GM18873 (cell line): Measurements from ENCODE around the gene GIMAP7.
"Not testable (repeated sequence)": the region's sequence is repeated elsewhere in the genome, so short reads cannot be mapped to it uniquely, and the experiment has no call there.

Experiments
- ATAC-seq: cut with Tn5 transposase; IDR thresholded peaks from one replicate; pipeline ENCODE4 v1.9.1; 2021; ENCODE audit warnings: mild to moderate bottlenecking, moderate library complexity, moderate number of reproducible peaks; ENCODE audit not compliant: unreplicated experiment, low FRiP score

Gene GIMAP7

DNA sequence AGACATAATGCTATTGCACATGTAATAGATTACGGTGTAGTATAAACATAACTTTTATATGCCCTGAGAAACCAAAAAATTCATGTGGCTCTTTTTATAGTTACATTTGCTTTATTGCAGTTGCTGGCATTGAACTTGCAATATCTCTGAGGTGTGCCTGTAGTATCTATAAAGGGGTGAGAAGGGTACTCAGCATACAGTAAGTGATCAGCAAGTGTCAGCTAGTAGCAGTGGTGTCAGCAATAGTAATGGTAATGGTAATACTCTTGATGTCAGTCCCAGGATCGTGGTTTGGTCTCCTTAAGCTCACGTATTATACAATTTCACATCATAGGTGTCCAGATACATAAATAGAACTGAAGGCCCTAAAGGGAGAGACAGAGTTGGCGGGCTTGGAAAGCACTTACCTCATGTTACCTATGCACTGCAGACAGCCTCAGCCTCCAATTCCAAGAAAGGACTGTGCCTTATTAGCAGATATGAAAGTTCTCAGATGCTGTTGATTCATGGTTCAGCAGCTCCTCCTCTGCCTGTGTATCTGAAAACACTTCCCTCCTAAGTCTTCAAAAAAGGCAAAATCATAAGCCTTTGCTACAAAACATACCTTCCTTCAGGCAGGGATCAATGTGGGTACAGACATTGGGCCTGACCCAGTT, 6.6 kb upstream of the GIMAP7 start:
- ATAC-seq, result no peak

GRCh38 chr7:150511048-150511447, 3.6 kb upstream of the GIMAP7 start:
- no peak for ATAC-seq

GRCh38 chr7:150513758-150514157, 914 bp upstream of the GIMAP7 start:
- ATAC-seq, result no peak

GRCh38 chr7:150515248-150516147, 826 bp downstream of the GIMAP7 start:
- no peak for ATAC-seq

DNA sequence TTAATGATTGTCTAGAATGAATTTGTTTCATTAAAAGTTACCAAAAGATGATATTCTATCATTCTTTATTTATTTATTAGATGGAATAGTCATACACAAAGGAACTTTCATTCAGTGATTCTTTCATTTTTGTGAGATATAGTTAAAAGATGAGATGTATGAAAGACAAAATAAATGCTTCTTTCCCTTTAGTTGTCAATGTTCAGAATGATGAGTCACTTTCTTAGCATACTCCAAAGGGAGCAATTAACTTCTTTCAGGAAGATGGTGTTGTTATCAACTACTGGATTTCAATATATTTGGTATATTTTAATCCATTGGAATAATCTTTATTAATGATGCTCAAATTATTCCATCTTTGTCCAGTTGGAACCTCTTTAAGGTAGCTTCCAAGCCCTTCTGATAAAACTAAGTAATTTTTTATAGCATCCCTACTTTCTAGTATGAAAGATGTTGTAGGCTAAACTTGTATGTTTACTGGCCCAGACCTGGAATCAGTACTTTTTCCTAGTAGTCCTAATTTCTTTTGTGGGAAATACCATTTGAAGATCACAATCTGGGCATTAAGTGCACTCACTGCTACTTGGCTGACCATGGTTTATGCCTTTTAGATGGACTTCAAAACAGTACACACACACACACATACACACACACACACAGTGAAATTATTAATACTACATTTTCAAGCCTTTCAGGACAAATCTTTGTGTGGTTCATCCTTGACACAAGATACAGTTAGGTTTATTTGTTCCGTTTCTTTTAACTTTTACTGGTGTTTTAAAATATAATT, 2.5 kb downstream of the GIMAP7 start:
- no peak for ATAC-seq

DNA sequence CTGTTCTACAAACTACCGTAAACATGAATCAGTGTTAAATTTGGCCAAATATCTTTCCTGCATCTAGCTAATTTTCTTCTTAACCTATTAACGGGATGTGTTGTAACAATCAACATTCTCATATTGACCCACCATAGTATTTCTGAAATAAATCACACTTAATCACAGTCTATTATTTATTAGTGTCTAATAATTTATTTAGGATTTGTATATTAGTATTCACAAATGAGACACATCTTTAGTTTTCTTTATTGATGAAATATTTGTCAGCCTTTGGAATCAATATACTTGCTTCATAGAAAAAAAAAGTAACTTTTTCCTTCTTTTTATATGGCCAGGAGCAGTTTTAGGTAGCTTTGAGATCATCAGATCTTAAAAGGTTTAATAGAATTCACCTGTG, 4.6 kb downstream of the GIMAP7 start:
- no peak for ATAC-seq

- ATAC-seq, result no peak
Measured at GRCh38 chr7:150520145-150520544, 5.5 kb downstream of the GIMAP7 start.

DNA sequence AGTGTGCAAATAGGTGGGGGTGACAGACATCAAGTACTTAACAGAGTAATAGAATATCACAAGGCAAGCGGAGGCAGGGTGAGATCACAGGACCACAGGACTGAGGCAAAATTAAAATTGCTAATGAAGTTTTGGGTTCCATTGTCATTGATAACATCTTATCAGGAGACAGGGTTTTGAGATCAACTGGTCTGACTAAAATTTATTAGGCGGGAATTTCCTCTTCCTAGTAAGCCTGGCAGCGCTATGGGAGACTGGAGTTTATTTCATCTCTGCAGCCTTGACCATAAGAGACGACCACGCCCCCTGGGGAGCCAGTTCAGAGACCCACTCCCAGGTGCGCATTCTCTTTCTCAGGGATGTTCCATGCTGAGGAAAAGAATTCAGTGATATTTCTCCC, 8.3 kb downstream of the GIMAP7 start:
- not testable (repeated sequence) for ATAC-seq

GRCh38 chr7:150524018-150524417, 9.3 kb downstream of the GIMAP7 start:
- ATAC-seq, result no peak

- ATAC-seq, result no peak
Measured at GRCh38 chr7:150531704-150532103, 17.0 kb downstream of the GIMAP7 start.

- no peak for ATAC-seq
Measured at GRCh38 chr7:150538259-150538658, 23.6 kb downstream of the GIMAP7 start.

- no peak for ATAC-seq
Measured at GRCh38 chr7:150553163-150553562, 38.5 kb downstream of the GIMAP7 start.

DNA sequence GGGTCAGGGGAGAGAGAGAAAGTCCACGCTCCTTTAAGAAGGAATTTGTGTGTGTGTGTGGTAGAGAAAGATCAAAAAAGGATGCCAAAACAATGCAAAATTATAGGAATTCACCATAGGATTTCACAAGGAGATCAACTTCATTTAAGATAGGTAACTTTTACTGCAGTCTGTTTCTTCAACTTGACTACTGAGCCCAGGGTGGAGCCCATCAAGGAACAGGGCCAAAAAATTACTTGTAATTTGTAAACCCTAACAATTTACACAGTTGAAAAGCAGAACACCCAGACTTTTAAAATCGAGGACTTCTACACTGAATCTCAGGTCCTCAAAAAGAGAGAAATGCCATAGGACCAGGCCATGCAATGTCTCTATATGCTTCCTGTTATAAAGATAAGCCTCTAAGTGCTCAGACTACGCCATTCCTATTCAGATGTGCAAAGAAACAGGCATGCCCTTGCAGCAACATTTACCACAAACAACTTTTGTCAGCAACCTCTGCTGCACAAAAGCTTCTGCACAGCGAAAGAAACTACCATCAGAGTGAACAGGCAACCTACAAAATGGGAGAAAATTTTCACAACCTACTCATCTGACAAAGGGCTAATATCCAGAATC, 42.0 kb downstream of the GIMAP7 start:
- no peak for ATAC-seq

GRCh38 chr7:150560486-150560885, 45.8 kb downstream of the GIMAP7 start:
- no peak for ATAC-seq

GRCh38 chr7:150562919-150563318, 48.2 kb downstream of the GIMAP7 start:
- ATAC-seq, result no peak

DNA sequence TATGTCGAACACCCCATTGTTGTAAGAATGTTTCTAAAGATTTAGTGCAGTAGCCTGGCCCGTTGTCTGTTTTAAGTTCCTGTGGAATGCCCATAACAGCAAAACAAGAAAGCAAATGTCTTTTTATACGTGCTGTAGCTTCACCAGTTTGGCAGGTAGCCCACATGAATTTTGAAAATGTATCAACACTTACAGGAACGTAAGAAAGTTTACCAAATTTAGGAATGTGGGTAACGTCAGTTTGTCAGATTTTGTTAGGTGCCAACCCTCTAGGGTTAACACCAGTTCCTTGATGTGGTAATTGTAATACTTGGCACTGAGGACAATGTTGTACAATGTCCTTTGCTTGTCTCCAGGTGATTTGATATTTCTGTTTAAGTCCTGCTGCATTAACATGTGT, 49.3 kb downstream of the GIMAP7 start:
- ATAC-seq, result no peak

DNA sequence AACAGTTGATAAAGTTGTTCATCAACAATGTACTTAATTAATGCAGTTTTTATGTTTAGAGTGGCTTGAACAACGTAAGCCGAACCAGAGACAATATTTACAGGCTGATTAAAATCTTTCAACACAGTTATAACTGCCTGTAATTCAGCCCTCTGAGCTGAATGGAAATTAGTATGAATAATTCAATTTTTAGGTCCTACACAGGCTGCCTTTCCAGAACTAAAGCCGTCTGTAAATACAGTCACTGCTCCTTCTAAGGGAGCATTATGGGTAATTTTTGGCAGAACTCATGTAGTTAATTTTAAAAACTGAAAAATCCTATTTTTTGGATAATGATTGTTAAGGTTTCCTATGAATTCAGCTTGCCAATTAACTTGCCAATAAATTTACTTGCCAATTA, 49.9 kb downstream of the GIMAP7 start:
- ATAC-seq, result no peak

DNA sequence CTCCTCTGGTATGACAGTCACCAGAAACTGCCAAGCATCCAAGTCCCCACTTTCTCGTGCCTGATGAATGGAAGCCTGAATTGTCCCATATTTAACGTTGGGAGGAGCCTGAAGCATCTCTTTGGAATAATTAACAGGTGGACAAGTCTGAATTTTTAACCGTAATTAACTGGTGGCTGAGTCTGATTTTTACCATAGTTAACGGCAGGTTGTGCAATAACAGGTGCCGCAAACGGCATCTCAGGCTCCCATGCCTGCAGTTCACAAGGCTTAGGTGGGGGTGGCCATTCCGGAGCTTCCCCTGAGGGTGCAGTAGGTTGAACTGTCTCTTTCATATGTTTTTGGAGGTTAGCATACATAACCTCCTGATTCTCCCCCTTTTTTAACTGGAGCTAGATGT, 50.6 kb downstream of the GIMAP7 start:
- no peak for ATAC-seq

DNA sequence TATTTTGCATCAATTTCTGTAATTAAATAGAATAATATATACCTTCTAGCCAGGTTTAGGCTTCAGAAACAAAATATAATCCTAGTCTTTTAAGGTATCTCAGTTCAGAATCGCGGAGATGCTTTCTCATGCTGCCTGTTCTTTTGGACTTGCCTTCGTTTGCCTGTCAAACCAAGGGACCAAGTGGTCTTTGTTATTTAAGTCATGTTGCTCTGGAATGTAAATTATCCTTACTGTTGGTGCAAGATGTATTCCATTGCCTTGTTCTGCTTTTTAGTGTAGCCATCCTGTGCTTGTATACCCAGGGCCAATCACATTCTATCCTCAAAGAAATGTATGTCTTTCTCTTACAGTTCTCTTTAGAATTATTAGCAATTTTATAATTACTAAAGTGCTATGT, 51.5 kb downstream of the GIMAP7 start:
- no peak for ATAC-seq

- no peak for ATAC-seq
Measured at GRCh38 chr7:150566572-150566971, 51.9 kb downstream of the GIMAP7 start.

GRCh38 chr7:150567169-150567568, 52.5 kb downstream of the GIMAP7 start, which contains the start of gene GIMAP4:
GIMAP4 (plus strand) TSS chr7:150567390; CDS start chr7:150569902, 2,512 bp downstream.
- ATAC-seq, result no peak
